ENCODE measurements around the gene USP6.
A peak's percentile ranks its signal among the peaks of the same experiment; 100 is the strongest.
"Not testable (repeated sequence)": the region's sequence is repeated elsewhere in the genome, so short reads cannot be mapped to it uniquely, and the experiment has no call there.

USP6 gene

DNA sequence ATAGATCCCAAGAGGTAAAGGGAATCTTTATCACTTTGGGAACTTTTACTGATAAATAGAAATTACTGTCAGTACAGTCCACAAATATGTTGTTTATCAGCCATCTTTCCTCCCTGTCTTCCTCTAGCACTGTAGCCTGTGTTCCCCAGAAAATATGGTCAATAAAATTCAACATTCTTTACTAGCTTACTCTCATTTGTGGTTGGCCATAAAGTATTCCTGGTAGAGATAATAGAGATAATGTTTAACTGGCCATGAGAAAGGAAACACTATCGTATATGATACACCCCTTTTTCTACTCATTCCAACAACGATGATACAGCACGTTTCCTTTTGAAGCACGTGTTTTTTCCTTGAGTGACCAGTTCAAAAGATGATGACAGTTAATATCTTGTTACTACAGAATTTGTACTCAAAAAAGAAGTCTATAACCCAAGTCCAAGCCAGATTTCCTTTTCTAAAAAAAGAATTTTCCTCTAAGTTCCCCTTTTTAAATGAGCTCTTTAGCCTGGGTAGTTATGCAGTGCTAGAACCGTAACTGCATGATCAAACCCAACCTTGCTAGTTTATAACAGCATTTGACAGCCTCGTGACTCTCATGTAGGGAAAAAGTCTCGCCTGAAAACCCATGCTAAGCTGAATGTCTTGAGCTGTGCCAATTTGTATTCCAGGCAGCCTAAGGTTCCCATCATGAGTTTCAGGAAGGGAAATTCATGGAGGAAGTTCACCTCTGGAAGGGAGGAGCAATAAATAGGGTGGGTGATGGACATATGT is 50.1 kb downstream of the USP6 start:
- not testable (repeated sequence) for H3K36me3 ChIP-seq (ENCODE audit: control insufficient read depth, insufficient read depth, low read length); H3K27ac ChIP-seq (ENCODE audit: low read length); H3K4me3 ChIP-seq (ENCODE audit: low read length); H3K9me3 ChIP-seq (ENCODE audit: control insufficient read depth, insufficient read depth, low read length); DNase-seq (ENCODE audit: low read depth, low spot score); H3K4me1 ChIP-seq (ENCODE audit: control insufficient read depth, insufficient read depth, low read length); H3K27me3 ChIP-seq (ENCODE audit: control insufficient read depth, insufficient read depth, low read length)
- no CpG with 5 or more reads among the region's 7 CpGs for WGBS (ENCODE audit: insufficient coverage, insufficient read length)

DNA sequence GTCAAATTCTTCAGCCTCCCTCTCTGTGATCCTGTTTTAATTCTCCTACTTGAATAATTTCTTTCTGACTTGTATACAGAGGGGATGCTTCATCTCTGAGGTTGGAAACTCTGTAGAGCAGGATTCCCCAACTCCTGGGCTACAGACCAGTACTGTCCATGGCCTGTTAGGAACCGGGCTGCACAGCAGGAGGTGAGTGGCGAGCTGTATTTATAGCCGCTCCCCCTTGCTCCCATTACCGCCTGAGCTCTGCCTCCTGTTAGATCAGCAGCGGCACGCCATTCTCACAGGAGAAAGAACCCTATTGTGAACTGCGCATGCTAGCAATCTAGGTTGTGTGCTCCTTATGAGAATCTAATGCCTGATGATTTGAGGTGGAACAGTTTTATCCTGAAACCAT is 59.2 kb downstream of the USP6 start:
- not testable (repeated sequence) for H3K36me3 ChIP-seq (ENCODE audit: control insufficient read depth, insufficient read depth, low read length); H3K9me3 ChIP-seq (ENCODE audit: control insufficient read depth, insufficient read depth, low read length); H3K27me3 ChIP-seq (ENCODE audit: control insufficient read depth, insufficient read depth, low read length); H3K27ac ChIP-seq (ENCODE audit: low read length); DNase-seq (ENCODE audit: low read depth, low spot score); H3K4me3 ChIP-seq (ENCODE audit: low read length); H3K4me1 ChIP-seq (ENCODE audit: control insufficient read depth, insufficient read depth, low read length)
- WGBS (ENCODE audit: insufficient coverage, insufficient read length) = no CpG with 5 or more reads among the region's 7 CpGs

DNA sequence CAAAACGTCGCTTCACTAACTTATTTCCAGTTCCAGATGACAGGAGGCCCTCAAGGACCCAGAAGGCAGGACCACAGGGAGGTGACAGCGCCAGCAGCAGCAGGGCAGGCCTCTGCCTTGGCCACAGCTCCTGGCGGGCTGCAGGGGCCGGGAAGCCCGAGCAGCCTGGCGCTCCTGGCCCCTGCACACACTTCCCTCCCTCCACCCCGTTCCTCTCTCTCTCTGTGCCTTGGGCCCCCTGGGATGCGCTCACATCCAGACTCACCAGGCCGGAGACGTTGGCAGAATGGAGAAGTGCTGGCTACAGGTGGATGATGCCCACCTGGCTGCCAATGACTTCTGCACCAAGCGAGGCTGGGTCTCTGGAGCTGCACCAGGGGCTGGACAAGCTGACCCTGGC is 63.2 kb downstream of the USP6 start:
- no CpG with 5 or more reads among the region's 12 CpGs for WGBS (ENCODE audit: insufficient coverage, insufficient read length)
- no peaks in the 10 kb centered on the region for H3K36me3 ChIP-seq (ENCODE audit: control insufficient read depth, insufficient read depth, low read length)
- H3K27me3 ChIP-seq (ENCODE audit: control insufficient read depth, insufficient read depth, low read length) = no peaks in the 10 kb centered on the region
- DNase-seq (ENCODE audit: low read depth, low spot score) = no peak
- H3K9me3 ChIP-seq (ENCODE audit: control insufficient read depth, insufficient read depth, low read length) = peaks cover 26% of the 10 kb centered on the region
- H3K4me3 ChIP-seq (ENCODE audit: low read length) = no peak overlapping the region
- H3K4me1 ChIP-seq (ENCODE audit: control insufficient read depth, insufficient read depth, low read length) = no peaks in the 10 kb centered on the region
- H3K27ac ChIP-seq (ENCODE audit: low read length) = no peak overlapping the region

DNA sequence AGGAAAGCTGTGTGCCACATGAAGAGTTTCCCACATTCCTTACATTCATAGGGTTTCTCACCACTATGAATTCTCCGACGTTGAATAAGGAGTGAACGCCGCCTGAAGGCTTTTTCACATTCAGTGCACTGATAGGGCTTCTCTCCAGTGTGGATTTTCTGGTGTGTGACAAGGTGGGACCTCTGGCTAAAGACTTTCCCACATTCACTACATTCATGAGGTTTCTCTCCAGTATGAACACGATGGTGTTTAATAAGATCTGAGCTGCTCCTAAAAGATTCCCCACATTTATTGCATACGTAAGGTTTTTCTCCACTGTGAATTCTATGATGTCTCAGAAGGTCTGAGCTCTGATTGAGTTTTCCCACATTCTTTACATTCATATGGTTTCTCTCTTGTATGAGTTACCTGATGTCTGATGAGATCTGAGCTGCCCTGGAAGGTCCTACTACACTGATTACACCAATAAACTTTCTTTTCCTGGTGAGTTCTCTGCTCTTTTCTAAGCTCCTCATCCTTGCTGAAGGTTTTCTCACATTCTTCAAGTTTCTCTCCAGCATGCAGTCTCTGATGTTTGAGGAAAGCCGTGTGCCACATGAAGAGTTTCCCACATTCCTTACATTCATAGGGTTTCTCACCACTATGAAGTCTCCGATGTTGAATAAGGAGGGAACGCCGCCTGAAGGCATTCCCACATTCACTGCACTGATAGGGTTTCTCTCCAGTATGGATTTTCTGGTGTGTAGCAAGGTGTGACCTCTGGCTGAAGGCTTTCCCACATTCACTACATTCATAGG is 65.9 kb downstream of the USP6 start:
- no peak for DNase-seq (ENCODE audit: low read depth, low spot score)
- H3K4me3 ChIP-seq (ENCODE audit: low read length) = no peak overlapping the region
- H3K27me3 ChIP-seq (ENCODE audit: control insufficient read depth, insufficient read depth, low read length) = no peaks in the 10 kb centered on the region
- peaks cover 35% of the 10 kb centered on the region for H3K9me3 ChIP-seq (ENCODE audit: control insufficient read depth, insufficient read depth, low read length)
- H3K4me1 ChIP-seq (ENCODE audit: control insufficient read depth, insufficient read depth, low read length) = no peaks in the 10 kb centered on the region
- H3K27ac ChIP-seq (ENCODE audit: low read length) = no peak overlapping the region
- H3K36me3 ChIP-seq (ENCODE audit: control insufficient read depth, insufficient read depth, low read length) = peaks cover 3% of the 10 kb centered on the region; the same call in 1 of the 2 replicates
- no CpG with 5 or more reads among the region's 10 CpGs for WGBS (ENCODE audit: insufficient coverage, insufficient read length)

DNA sequence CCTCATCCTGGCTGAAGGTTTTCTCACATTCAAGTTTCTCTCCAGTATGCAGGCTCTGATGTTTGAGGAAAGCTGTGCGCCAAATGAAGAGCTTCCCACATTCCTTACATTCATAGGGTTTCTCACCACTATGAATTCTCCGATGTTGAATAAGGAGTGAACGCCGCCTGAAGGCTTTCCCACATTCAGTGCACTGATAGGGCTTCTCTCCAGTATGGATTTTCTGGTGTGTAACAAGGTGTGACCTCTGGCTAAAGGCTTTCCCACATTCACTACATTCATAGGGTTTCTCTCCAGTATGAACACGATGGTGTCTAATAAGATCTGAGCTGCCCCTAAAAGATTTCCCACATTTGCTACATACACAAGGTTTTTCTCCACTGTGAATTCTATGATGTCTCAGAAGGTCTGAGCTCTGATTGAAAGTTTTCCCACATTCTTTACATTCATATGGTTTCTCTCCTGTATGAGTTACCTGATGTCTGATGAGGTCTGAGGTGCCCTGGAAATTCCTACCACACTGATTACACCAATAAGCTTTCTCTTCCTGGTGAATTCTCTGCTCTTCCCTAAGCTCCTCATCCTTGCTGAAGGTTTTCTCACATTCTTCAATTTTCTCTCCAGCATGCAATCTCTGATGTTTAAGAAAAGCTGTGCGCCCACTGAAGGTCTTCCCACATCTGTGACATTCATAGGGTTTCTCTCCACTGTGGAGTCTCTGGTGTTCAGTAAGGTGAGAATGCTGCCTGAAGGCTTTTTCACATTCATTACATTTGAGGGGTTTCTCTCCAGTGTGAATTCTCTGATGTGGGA is 67.0 kb downstream of the USP6 start:
- no peaks in the 10 kb centered on the region for H3K27me3 ChIP-seq (ENCODE audit: control insufficient read depth, insufficient read depth, low read length)
- H3K36me3 ChIP-seq (ENCODE audit: control insufficient read depth, insufficient read depth, low read length) = peaks cover 3% of the 10 kb centered on the region; the same call in 1 of the 2 replicates
- H3K4me1 ChIP-seq (ENCODE audit: control insufficient read depth, insufficient read depth, low read length) = no peaks in the 10 kb centered on the region
- DNase-seq (ENCODE audit: low read depth, low spot score) = no peak
- H3K27ac ChIP-seq (ENCODE audit: low read length) = no peak overlapping the region
- peaks cover 37% of the 10 kb centered on the region for H3K9me3 ChIP-seq (ENCODE audit: control insufficient read depth, insufficient read depth, low read length)
- no CpG with 5 or more reads among the region's 6 CpGs for WGBS (ENCODE audit: insufficient coverage, insufficient read length)
- no peak overlapping the region for H3K4me3 ChIP-seq (ENCODE audit: low read length)

DNA sequence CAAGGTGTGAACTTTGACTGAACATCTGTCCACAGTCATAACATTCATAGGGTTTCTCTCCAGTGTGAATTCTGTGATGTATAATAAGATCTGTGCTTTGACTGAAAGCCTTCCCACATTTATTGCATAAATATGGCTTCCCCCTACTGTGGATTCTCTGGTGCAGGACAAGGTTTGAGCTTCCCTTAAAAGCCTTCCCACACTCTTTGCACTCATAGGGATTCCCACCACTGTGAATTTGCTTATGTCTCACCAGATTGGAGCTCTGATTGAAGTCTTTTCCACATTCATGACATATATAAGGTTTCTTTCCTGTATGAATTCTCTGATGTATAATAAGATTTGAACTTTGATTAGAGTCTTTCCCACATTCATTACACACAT is 67.6 kb downstream of the USP6 start:
- DNase-seq (ENCODE audit: low read depth, low spot score) = no peak
- Histone ChIP-seq H3K4me1 (ENCODE audit: control insufficient read depth, insufficient read depth, low read length) (no peaks in the 10 kb centered on the region), H3K9me3 (ENCODE audit: control insufficient read depth, insufficient read depth, low read length) (peaks cover 37% of the 10 kb centered on the region), H3K4me3 (ENCODE audit: low read length) (no peak overlapping the region), H3K27me3 (ENCODE audit: control insufficient read depth, insufficient read depth, low read length) (no peaks in the 10 kb centered on the region), H3K36me3 (ENCODE audit: control insufficient read depth, insufficient read depth, low read length) (peaks cover 3% of the 10 kb centered on the region; the same call in 1 of the 2 replicates), H3K27ac (ENCODE audit: low read length) (no peak overlapping the region)

DNA sequence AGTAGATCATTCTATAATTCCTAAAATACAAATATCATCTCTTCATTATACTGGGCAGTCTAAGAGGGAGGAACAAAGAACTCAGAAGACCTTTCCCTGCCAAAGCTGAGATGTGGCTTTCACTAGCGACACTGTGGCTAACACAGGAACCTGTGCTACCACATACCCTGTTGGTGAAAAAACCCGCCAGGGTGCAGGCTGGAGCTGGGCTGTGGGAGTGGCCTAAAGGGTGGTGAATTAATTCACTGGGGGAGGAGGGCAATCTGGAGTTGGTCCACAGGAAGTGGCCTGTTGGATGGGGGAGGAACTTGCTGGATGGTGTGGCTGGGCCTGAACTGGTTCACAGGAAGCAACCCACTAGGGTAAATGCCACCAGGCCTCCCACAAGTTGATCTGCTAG is 68.5 kb downstream of the USP6 start:
- no peak for DNase-seq (ENCODE audit: low read depth, low spot score)
- Histone ChIP-seq H3K27ac (ENCODE audit: low read length) (no peak overlapping the region), H3K9me3 (ENCODE audit: control insufficient read depth, insufficient read depth, low read length) (peaks cover 33% of the 10 kb centered on the region), H3K36me3 (ENCODE audit: control insufficient read depth, insufficient read depth, low read length) (peaks cover 4% of the 10 kb centered on the region; the same call in 1 of the 2 replicates), H3K4me3 (ENCODE audit: low read length) (no peak overlapping the region; the same call in 1 of the 2 replicates), H3K27me3 (ENCODE audit: control insufficient read depth, insufficient read depth, low read length) (no peaks in the 10 kb centered on the region), H3K4me1 (ENCODE audit: control insufficient read depth, insufficient read depth, low read length) (no peaks in the 10 kb centered on the region)
- no CpG with 5 or more reads among the region's 2 CpGs for WGBS (ENCODE audit: insufficient coverage, insufficient read length)

DNA sequence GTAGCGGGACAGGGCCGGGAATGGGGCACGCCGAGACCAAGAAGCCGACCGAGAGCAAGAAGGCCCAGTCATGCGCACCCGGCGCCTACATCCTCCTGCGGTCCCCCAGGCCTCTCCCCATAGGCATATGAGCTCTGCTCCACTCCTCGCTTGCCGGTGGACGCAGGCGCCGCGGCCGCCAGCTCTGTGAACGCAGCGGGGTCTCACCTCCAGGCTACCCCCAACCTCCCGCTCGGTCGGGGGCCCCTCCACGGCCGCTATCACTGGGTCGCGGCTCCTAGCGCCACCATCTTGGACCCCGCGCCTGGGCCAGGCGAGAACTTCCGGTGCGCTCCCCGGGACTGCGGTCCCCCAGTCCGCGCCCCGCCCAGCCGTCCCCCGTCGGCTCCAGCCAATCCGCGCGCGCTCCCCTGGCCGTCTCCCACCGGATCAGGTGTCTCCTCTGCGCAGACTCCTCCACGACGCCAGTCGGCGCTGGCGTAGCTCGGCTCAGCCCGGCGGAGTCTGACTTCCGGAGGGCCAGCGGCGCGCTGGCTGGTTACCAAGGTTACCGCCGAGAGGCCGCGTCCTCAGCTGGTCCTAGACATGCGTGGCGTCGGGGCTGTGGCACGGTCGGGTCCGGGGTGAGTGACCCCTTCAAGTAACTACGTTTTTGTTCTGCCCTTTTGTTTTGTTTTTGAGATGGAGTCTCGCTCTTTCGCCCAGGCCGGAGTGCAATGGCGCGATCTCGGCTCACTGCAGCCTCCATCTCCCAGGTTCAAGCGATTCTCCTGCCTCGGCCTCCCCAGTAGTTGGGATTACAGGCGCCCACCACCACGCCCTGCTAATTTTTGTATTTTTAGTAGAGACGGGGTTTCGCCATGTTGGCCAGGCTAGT is 75.9 kb downstream of the USP6 start, which contains the start of gene ZNF594:
TSS of gene ZNF594 (minus strand) at position 328 of the 877 bp plus-strand sequence. CDS start 7,612 bp downstream, outside the sequence.
- Histone ChIP-seq H3K27ac (ENCODE audit: low read length) (no peak within 1 kb of the TSS), H3K9me3 (ENCODE audit: control insufficient read depth, insufficient read depth, low read length) (peaks cover 2% of the 10 kb centered on the region; the same call in 1 of the 2 replicates), H3K27me3 (ENCODE audit: control insufficient read depth, insufficient read depth, low read length) (no peaks in the 10 kb centered on the region), H3K4me3 (ENCODE audit: low read length) (peak within 1 kb of the TSS; percentile 70), H3K4me1 (ENCODE audit: control insufficient read depth, insufficient read depth, low read length) (no peaks in the 10 kb centered on the region), H3K36me3 (ENCODE audit: control insufficient read depth, insufficient read depth, low read length) (peaks cover 3% of the 10 kb centered on the region; the same call in 1 of the 2 replicates)
- no CpG with 5 or more reads among the region's 82 CpGs for WGBS (ENCODE audit: insufficient coverage, insufficient read length)
- DNase-seq (ENCODE audit: low read depth, low spot score) = peak; percentile 77

DNA sequence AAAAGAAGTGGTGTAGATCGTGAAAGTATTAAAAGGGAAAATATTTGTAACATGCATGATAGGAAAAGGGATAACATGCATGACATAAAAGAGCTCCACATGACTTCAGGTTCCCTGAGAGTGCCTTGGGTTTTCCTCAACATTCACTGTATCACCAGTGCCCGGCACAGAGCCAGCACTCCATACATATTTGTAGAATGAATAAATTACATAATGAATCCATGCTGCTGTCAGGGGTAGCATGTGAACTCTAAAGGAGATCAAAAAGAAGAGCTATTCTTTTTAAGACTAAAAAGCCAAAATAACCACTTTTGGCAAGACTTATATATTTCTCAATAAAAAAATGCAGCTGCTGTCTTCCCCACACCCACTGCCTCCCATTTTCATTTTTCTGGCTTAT is 78.5 kb downstream of the USP6 start:
- 100% methylated on average over 1 of the region's 2 CpGs for WGBS (ENCODE audit: insufficient coverage, insufficient read length)
- H3K27me3 ChIP-seq (ENCODE audit: control insufficient read depth, insufficient read depth, low read length) = no peaks in the 10 kb centered on the region
- H3K9me3 ChIP-seq (ENCODE audit: control insufficient read depth, insufficient read depth, low read length) = no peaks in the 10 kb centered on the region
- no peak overlapping the region for H3K4me3 ChIP-seq (ENCODE audit: low read length)
- no peak for DNase-seq (ENCODE audit: low read depth, low spot score)
- peaks cover 2% of the 10 kb centered on the region; the same call in 1 of the 2 replicates for H3K36me3 ChIP-seq (ENCODE audit: control insufficient read depth, insufficient read depth, low read length)
- H3K4me1 ChIP-seq (ENCODE audit: control insufficient read depth, insufficient read depth, low read length) = no peaks in the 10 kb centered on the region
- no peak overlapping the region for H3K27ac ChIP-seq (ENCODE audit: low read length)

Measured in iPS DF 6.9 (cell line).